Measurements from ENCODE around the gene CMTM7.
"Not testable (repeated sequence)": the region's sequence is repeated elsewhere in the genome, so short reads cannot be mapped to it uniquely, and the experiment has no call there.

GRCh38 chr3:32439421-32439820, 47.8 kb downstream of the CMTM7 start:
- not testable (repeated sequence) for TF ChIP-seq CTCF (IDR thresholded peaks at IDR 0.05; ENCODE audit: low read depth, low read length); POLR2A (IDR thresholded peaks at IDR 0.05; ENCODE audit: extremely low read depth, insufficient read length)
